ENCODE data around the gene ZNF282.

DNA sequence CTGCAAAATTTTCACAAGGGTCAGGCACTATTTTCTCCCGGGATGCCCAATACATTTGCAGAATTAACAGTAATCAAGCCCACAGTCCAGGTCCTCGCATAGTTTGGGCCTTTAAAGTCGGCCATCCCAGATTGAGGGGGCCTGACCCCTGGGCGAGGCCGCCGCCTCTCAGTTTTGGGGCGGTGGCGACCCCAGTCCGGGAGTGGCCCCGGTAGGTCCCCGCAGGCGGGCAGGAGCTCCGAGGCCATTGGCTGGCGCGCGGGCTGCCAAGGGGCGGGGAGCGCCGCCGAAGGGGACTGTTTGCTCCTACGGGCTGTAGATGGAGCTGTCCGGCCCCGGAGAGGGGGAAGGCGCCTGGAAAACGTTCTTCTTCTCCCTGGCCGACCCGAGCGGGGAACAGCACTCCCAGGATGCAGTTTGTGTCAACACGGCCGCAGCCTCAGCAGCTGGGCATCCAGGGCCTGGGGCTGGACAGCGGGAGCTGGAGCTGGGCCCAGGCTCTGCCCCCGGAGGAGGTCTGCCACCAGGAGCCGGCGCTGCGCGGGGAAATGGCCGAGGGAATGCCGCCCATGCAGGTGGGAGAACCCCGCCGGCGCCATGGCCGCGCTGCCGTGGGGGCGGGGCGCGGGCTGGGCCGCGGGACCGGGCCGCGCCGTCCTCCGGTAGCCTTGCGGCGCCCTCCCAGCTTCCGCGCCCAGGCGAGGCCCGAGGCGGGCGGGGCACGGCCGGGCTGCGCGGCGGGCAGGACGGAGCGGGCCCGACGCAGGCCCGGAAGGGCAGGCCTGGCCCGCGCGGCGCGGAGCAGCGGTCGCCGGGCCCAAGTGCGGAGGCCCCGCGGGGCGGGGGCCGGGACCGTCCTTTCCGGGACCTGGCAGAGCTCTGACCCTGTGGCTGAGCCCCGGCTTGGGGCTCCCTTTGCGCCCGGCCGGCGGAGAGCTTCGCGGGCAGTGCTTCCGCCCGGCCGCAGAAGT, at the start of gene ZNF282:
- TF ChIP-seq, protein P1, sequence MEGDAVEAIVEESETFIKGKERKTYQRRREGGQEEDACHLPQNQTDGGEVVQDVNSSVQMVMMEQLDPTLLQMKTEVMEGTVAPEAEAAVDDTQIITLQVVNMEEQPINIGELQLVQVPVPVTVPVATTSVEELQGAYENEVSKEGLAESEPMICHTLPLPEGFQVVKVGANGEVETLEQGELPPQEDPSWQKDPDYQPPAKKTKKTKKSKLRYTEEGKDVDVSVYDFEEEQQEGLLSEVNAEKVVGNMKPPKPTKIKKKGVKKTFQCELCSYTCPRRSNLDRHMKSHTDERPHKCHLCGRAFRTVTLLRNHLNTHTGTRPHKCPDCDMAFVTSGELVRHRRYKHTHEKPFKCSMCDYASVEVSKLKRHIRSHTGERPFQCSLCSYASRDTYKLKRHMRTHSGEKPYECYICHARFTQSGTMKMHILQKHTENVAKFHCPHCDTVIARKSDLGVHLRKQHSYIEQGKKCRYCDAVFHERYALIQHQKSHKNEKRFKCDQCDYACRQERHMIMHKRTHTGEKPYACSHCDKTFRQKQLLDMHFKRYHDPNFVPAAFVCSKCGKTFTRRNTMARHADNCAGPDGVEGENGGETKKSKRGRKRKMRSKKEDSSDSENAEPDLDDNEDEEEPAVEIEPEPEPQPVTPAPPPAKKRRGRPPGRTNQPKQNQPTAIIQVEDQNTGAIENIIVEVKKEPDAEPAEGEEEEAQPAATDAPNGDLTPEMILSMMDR (IDR thresholded peaks at IDR 0.05; ENCODE audit: low read depth, low read length): peak; percentile 70
- peak; percentile 58 for TF ChIP-seq POLR2A (IDR thresholded peaks at IDR 0.05; ENCODE audit: extremely low read depth, insufficient read length)
